ENCODE data around the gene SERPINE1. TPM values are rescaled to one million over a fixed set of nuclear protein-coding genes. Genes with fewer than 3 reads are reported as not detected.

SERPINE1 gene
- total RNA-seq, 1 experiment from 2014 or later, result 370 TPM

- ChIA-PET POLR2A (interaction anchor here (0.7 kb wide), 1 partner anchor 28 kb away, joined by 4 read pairs; no protein-coding TSS in a partner anchor), CTCF (interaction anchor here (0.6 to 1.1 kb wide), 3 partner anchors 9 to 877 kb away, joined by 3 to 5 read pairs (median 4); no protein-coding TSS in a partner anchor)
- in situ Hi-C loops (cut with HindIII; ENCODE audit: low pct_unique_long_range_greater_than_20kb, low sequenced_read_pairs), result no loop called here
- Histone ChIP-seq H3K4me3 (ENCODE audit: low read depth in 2 of 2, low read length in 2 of 2) (peak overlapping the region in 1 of 2 experiments; percentile 90; a peak in 2 of 4 replicates), H3K27ac (ENCODE audit: low read length) (peak overlapping the region; percentile 98), H3K4me1 (ENCODE audit: control insufficient read depth, insufficient read depth, low read length) (peaks cover 64% of the 10 kb centered on the region), H3K27me3 (ENCODE audit: control insufficient read depth, insufficient read depth, low read length) (no peaks in the 10 kb centered on the region), H3K36me3 (ENCODE audit: control insufficient read depth, insufficient read depth, low read length) (no peaks in the 10 kb centered on the region), H3K9me3 (ENCODE audit: control insufficient read depth, insufficient read depth, low read depth, low read length) (no peaks in the 10 kb centered on the region)
- TF ChIP-seq TCF7L2 (IDR thresholded peaks at IDR 0.05; ENCODE audit: low read depth, low read length) (no peak), SIN3A (IDR thresholded peaks at IDR 0.05; ENCODE audit: borderline replicate concordance, insufficient read depth, low read depth, low read length) (no peak), POLR2AphosphoS5 (IDR thresholded peaks at IDR 0.05; ENCODE audit: low read depth, low read length) (no peak), REST (IDR thresholded peaks at IDR 0.05; ENCODE audit: insufficient read depth in 1 of 2, low read depth in 2 of 2, low read length in 1 of 2) (no peak), CTCF (IDR thresholded peaks at IDR 0.05) (no peak)
- no peak for DNase-seq (ENCODE audit: low read depth, low spot score)
- peak; percentile 5 for ATAC-seq
- intact Hi-C loops (cut with micrococcal nuclease; ENCODE audit: unreplicated experiment), result no loop called here
- no TSS peak for BruUV-seq (replicated peaks)
Measured at GRCh38 chr7:101125989-101126650, 784 bp upstream of the SERPINE1 start.

- ATAC-seq (no peak), DNase-seq (ENCODE audit: low read depth, low spot score) (no peak)
- TF ChIP-seq TCF7L2 (IDR thresholded peaks at IDR 0.05; ENCODE audit: low read depth, low read length) (no peak), POLR2AphosphoS5 (IDR thresholded peaks at IDR 0.05; ENCODE audit: low read depth, low read length) (no peak), REST (IDR thresholded peaks at IDR 0.05; ENCODE audit: insufficient read depth in 1 of 2, low read depth in 2 of 2, low read length in 1 of 2) (no peak), SIN3A (IDR thresholded peaks at IDR 0.05; ENCODE audit: borderline replicate concordance, insufficient read depth, low read depth, low read length) (no peak), CTCF (IDR thresholded peaks at IDR 0.05) (no peak)
- H3K4me3 ChIP-seq (ENCODE audit: low read depth in 2 of 2, low read length in 2 of 2), result peak overlapping the region; percentile 51 to 90
- intact Hi-C loops (cut with micrococcal nuclease; ENCODE audit: unreplicated experiment) (no loop called here), in situ Hi-C loops (cut with HindIII; ENCODE audit: low pct_unique_long_range_greater_than_20kb, low sequenced_read_pairs) (no loop called here)
- no peaks in the 10 kb centered on the region for H3K36me3 ChIP-seq (ENCODE audit: control insufficient read depth, insufficient read depth, low read length)
- POLR2A ChIA-PET, result interaction anchor here (0.6 to 1.8 kb wide), 3 partner anchors 8 to 296 kb away, joined by 9 to 13 read pairs (median 10); no protein-coding TSS in a partner anchor
- no peaks in the 10 kb centered on the region for H3K27me3 ChIP-seq (ENCODE audit: control insufficient read depth, insufficient read depth, low read length)
- peaks cover 56% of the 10 kb centered on the region for H3K4me1 ChIP-seq (ENCODE audit: control insufficient read depth, insufficient read depth, low read length)
- no peaks in the 10 kb centered on the region for H3K9me3 ChIP-seq (ENCODE audit: control insufficient read depth, insufficient read depth, low read depth, low read length)
- H3K27ac ChIP-seq (ENCODE audit: low read length), result peak overlapping the region; percentile 98
- CTCF ChIA-PET, result interaction anchor here (0.6 kb wide), 1 partner anchor 17 kb away, joined by 5 read pairs; no protein-coding TSS in a partner anchor
- BruUV-seq (replicated peaks), result no TSS peak
Measured at GRCh38 chr7:101127460-101128039, 646 bp downstream of the SERPINE1 start.
